22Rv1 (cell line): ENCODE measurements around the gene TREH.
A peak's percentile ranks its signal among the peaks of the same experiment; 100 is the strongest.
"Not testable (repeated sequence)": the region's sequence is repeated elsewhere in the genome, so short reads cannot be mapped to it uniquely, and the experiment has no call there.

ENCODE experiments used
- H3K27ac ChIP-seq: fragments of 450-650 bp; 2 replicates; pipeline ENCODE4 v1.5.1; 2017
- ZFX ChIP-seq: fragments of 450-650 bp; IDR thresholded peaks from 2 replicates; pipeline ENCODE4 v1.6.1; 2017; ENCODE audit warnings: antibody characterized with exemption, borderline replicate concordance
- TF ChIP-seq, protein P1 (sequence below): fragments of 450-650 bp; IDR thresholded peaks from 2 replicates; pipeline ENCODE4 v1.5.1; 2017; ENCODE audit warnings: mild to moderate bottlenecking

The TREH gene

DNA sequence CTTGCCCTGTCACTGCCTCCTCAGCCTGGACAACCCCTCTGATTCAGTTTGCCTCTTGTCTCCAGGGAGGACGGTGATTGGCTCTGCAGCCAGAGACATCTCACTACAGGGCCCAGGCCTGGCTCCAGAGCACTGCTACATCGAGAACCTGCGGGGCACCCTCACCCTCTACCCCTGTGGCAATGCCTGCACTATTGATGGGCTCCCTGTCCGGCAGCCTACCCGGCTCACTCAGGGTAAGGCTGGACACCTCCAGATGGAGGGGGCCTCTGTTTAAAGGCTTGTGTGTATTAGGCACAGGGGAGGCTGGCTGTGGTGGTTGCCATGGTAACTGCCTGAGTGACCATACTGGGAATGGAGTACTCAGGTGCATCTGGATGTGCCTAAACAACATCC, 63.5 kb downstream of the TREH start:
- no peak overlapping the region for H3K27ac ChIP-seq
- TF ChIP-seq ZFX: no peak
- TF ChIP-seq, protein P1, sequence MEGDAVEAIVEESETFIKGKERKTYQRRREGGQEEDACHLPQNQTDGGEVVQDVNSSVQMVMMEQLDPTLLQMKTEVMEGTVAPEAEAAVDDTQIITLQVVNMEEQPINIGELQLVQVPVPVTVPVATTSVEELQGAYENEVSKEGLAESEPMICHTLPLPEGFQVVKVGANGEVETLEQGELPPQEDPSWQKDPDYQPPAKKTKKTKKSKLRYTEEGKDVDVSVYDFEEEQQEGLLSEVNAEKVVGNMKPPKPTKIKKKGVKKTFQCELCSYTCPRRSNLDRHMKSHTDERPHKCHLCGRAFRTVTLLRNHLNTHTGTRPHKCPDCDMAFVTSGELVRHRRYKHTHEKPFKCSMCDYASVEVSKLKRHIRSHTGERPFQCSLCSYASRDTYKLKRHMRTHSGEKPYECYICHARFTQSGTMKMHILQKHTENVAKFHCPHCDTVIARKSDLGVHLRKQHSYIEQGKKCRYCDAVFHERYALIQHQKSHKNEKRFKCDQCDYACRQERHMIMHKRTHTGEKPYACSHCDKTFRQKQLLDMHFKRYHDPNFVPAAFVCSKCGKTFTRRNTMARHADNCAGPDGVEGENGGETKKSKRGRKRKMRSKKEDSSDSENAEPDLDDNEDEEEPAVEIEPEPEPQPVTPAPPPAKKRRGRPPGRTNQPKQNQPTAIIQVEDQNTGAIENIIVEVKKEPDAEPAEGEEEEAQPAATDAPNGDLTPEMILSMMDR: no peak

DNA sequence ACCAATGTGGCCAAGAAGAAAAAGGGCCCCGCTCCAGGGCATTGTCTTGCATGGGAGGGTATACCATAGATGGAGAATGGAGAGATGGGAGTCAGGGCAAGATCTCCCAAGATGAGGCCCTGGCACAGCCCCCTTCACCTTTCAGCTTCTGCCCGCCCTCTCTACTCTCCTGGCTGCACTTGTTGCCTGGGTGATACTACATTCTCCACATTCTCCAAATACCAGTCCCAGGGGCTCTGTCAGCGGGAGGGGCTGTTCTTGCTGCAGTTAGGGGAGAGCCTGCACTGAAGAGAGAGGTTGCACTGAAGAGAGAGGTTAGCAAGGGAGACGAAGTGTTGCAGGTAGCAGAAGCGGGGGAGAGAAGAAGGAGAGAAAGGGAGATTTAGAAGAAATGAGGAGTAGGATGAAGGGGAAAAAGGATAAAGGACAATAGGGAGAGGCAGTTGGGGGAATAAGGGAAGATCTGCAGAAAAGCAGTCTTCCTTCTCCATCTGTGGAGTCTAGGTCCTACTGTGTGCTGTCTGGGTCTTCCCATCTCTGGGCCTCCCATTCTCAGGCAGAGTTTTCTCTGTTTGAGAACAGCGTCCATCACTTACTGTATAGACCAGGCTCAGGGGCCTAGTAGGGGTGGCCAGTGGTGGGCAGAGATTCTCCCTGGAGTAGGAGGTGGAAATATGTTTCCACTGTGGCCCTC, 64.0 kb downstream of the TREH start:
- no peak overlapping the region for H3K27ac ChIP-seq
- TF ChIP-seq, protein P1: no peak
- no peak for TF ChIP-seq ZFX

DNA sequence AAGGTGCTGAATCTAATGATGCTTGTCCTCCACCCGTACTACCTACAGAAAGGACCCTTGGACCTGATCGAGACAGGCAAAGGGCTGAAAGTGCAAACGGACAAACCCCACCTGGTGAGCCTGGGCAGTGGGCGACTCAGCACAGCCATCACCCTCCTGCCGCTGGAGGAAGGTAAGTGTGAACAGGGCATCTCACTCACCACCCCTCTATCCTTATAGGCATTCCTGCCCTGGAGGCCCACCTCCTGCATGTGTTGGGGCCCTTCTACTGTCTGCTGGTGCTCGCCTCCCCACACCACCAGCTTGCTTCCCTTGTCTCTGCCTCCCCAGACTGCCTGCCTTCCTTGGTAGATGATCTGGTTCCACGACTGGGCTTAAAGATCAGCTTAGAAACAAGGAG, 64.9 kb downstream of the TREH start:
- H3K27ac ChIP-seq: no peak overlapping the region

DNA sequence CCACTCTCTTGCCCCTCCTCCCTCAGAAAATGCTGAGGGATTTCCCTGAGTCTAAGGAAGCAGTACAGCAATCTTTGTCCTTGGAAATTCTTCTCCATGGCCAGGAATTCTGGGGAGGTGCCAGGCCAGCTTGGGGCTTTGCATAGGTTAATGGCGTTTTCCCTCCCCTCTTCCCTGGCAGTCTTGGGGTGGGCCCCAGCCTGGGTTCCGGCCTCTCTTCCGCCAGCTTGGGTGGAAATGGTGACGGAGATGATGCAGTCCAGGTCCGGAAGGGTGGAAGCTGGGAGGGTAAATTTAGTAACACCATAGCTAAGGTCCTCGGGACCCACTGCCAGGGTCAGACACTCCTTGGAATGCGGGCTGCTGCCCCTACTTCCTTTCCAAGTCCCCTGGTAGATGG, 67.1 kb downstream of the TREH start:
- H3K27ac ChIP-seq: no peak overlapping the region
- TF ChIP-seq, protein P1: no peak
- TF ChIP-seq ZFX: no peak

More for the DNA sequence above, 64.9 kb downstream of the TREH start:
- TF ChIP-seq, protein P1: no peak
- TF ChIP-seq ZFX: no peak

DNA sequence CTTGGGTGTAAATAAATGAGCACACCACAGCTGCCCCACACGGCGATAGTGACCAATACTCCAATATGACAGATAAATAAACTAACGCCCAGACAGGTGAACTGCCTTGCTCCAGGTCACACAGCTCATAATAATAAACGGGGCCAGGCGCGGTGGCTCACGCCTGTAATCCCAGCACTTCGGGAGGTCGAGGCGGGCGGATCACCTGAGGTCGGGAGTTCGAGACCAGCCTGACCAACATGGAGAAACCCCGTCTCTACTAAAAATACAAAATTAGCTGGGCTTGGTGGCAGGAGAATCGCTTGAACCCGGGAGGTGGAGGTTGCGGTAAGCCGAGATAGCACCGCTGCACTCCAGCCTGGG, 68.0 kb downstream of the TREH start:
- H3K27ac ChIP-seq: not testable (repeated sequence)

DNA sequence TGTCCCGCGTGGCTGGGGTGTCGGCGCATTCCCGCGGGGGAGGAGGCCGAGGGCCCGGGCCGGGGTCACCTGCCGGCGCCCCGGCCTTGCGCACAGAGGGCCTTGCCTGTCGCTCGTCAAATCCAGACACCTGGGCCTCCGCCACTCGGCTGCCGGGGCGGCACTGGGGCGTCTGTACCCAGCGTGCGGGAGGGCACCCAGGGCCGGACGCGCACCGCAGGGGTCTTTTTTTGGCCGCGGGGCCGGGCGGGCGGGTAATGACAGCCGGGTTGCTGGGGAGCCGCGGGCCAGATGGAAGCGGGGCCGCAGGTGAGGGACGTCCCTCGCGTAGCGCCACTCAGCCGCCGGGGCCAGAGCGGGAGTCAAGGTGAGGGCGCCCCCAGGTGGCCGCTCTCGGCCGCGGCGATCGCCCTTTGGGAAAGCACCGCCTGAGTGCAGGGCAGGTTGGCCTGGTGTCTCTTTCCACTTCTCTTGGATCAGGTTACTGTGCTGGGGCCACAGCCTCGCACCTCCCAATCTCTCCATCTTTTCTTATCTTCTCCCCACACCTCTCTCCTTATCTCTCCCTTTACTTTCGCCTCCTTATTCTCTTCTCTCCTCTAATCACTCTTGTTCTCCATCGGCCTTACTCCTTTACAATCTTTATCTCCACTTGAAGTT, 68.5 kb downstream of the TREH start:
- H3K27ac ChIP-seq: no peak overlapping the region
- no peak for TF ChIP-seq ZFX
- TF ChIP-seq, protein P1: peak; percentile 93

DNA sequence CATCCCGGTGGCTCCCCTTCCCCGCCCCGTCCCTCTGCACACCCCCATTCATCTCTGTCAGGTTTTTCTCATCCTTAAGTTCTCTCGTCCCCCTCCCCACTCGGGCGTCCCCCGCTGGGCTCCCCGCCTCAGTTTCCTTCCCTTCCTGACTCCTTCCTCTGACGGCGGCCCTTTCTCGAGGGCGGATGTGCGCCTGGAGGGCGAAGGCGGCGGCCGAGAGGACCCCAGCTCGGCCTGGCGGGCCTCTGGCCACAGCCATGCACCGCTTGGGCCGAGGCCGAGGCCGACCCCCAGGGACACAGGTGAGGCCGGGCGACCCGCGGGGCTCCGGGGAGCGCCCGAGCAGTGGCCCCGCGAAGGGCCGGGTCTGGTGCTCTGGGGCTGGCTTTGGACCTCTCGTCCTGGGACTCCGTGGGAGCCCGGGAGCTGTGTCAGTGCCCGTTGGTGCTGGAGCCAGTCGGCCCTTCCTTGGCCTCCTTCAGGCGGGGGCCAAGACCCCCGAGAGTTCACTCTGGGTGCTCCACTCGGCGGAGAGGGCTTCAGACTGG, 69.2 kb downstream of the TREH start:
- H3K27ac ChIP-seq: no peak overlapping the region

More for the DNA sequence above, 69.2 kb downstream of the TREH start:
- TF ChIP-seq, protein P1: no peak
- TF ChIP-seq ZFX: no peak
